Activated B cell treated with CpG ODN at 0.5 μM for 24 hours (primary cell): Measurements from ENCODE around the gene SIAE. TPM values are rescaled to one million over a fixed set of nuclear protein-coding genes. Genes with fewer than 3 reads are reported as not detected.

Experiments
- ATAC-seq: fragments of 200-7000 bp; cut with Tn5 transposase; one replicate; pipeline ENCODE4 v1.10.0; 2021; ENCODE audit warnings: low read depth, mild to moderate bottlenecking, moderate library complexity
- CTCF ChIA-PET: fragments of 350-600 bp; sonication (Branson Sonifier 250); formaldehyde crosslinking; loops from one replicate; lab custom pipeline; 2021; ENCODE audit warnings: antibody characterized with exemption; lab: Charles Lee
- POLR2A ChIA-PET: fragments of 350-600 bp; sonication (Branson Sonifier 250); formaldehyde crosslinking; loops from one replicate; lab custom pipeline; 2021; ENCODE audit warnings: antibody characterized with exemption; lab: Charles Lee
- DNase-seq: peaks from one replicate; pipeline ENCODE4 v3.0.0; 2022
- H3K27ac Mint-ChIP-seq: one replicate; pipeline ENCODE4 v1.8.0; 2020; ENCODE audit warnings: mixed read lengths
- H3K27me3 Mint-ChIP-seq: one replicate; pipeline ENCODE4 v1.8.0; 2021; ENCODE audit warnings: mixed read lengths
- H3K36me3 Mint-ChIP-seq: one replicate; pipeline ENCODE4 v1.8.0; 2021; ENCODE audit warnings: low read depth, mixed read lengths
- H3K4me1 Mint-ChIP-seq: one replicate; pipeline ENCODE4 v1.8.0; 2021; ENCODE audit warnings: mixed read lengths
- H3K4me3 Mint-ChIP-seq: one replicate; pipeline ENCODE4 v1.8.0; 2020; ENCODE audit warnings: mild to moderate bottlenecking, mixed read lengths
- H3K9me3 Mint-ChIP-seq: one replicate; pipeline ENCODE4 v1.8.0; 2020; ENCODE audit warnings: mixed read lengths
- CTCF ChIP-seq: fragments of 200-600 bp; IDR thresholded peaks from one replicate; pipeline ENCODE4 v1.8.0; 2022; ENCODE audit warnings: antibody characterized with exemption, mild to moderate bottlenecking
- intact Hi-C: fragments of 100-400 bp; cut with micrococcal nuclease; formaldehyde crosslinking; loops from one replicate; pipeline ENCODE4 v1.15.1; 2024
- total RNA-seq: library from RNA; stranded (reverse); gene quantifications from 2 replicates; pipeline ENCODE4 v1.2.3, GENCODE V29; 2022

SIAE gene
- total RNA-seq, 1 donor from 2014 or later: 3.4 TPM

GRCh38 chr11:124643605-124644425 lies 29.7 kb downstream of the SIAE start:
- no peak for TF ChIP-seq CTCF
- ATAC-seq (no peak), DNase-seq (no peak)
- H3K27ac Mint-ChIP-seq: no peak overlapping the region
- H3K4me1 Mint-ChIP-seq: peaks cover 18% of the 10 kb centered on the region
- H3K9me3 Mint-ChIP-seq: no peaks in the 10 kb centered on the region
- H3K36me3 Mint-ChIP-seq: no peaks in the 10 kb centered on the region
- intact Hi-C loops: loop anchor here (1.0 kb wide), 4 partner anchors 25 to 223 kb away; no protein-coding TSS in a partner anchor
- CTCF ChIA-PET: interaction anchor here (0.6 to 2.8 kb wide), 10 partner anchors 26 to 255 kb away, joined by 3 to 17 read pairs (median 5); no protein-coding TSS in a partner anchor
- no peaks in the 10 kb centered on the region for H3K27me3 Mint-ChIP-seq
- H3K4me3 Mint-ChIP-seq: no peak overlapping the region
- POLR2A ChIA-PET: interaction anchor here (0.9 kb wide), 1 partner anchor 21 kb away, joined by 4 read pairs; the partner anchor contains the start of gene TBRG1

- CTCF ChIA-PET: interaction anchor here (0.7 to 2.8 kb wide), 5 partner anchors 27 to 255 kb away, joined by 3 to 17 read pairs (median 10); no protein-coding TSS in a partner anchor
- Mint-ChIP-seq H3K36me3 (peaks cover 5% of the 10 kb centered on the region), H3K9me3 (no peaks in the 10 kb centered on the region), H3K4me3 (no peak overlapping the region), H3K27ac (no peak overlapping the region), H3K27me3 (no peaks in the 10 kb centered on the region), H3K4me1 (peaks cover 18% of the 10 kb centered on the region)
- no peak for TF ChIP-seq CTCF
- ATAC-seq (no peak), DNase-seq (no peak)
- intact Hi-C loops: no loop called here
- POLR2A ChIA-PET: no interaction called here
These were observed 30.4 kb downstream of the SIAE start for GRCh38 chr11:124643042-124643604.

GRCh38 chr11:124642628-124643027 lies 30.9 kb downstream of the SIAE start:
- Mint-ChIP-seq H3K9me3 (no peaks in the 10 kb centered on the region), H3K4me1 (peaks cover 18% of the 10 kb centered on the region), H3K27ac (no peak overlapping the region), H3K4me3 (no peak overlapping the region), H3K36me3 (peaks cover 8% of the 10 kb centered on the region), H3K27me3 (no peaks in the 10 kb centered on the region)
- ChIA-PET POLR2A (no interaction called here), CTCF (interaction anchor here (0.9 to 2.8 kb wide), 3 partner anchors 27 to 196 kb away, joined by 4 to 14 read pairs (median 10); no protein-coding TSS in a partner anchor)
- TF ChIP-seq CTCF: no peak
- intact Hi-C loops: no loop called here
- no peak for DNase-seq
- no peak for ATAC-seq

- DNase-seq (no peak), ATAC-seq (no peak)
- Mint-ChIP-seq H3K27ac (no peak overlapping the region), H3K27me3 (no peaks in the 10 kb centered on the region), H3K4me1 (peaks cover 9% of the 10 kb centered on the region), H3K9me3 (no peaks in the 10 kb centered on the region), H3K36me3 (peaks cover 27% of the 10 kb centered on the region), H3K4me3 (no peak overlapping the region)
- intact Hi-C loops: no loop called here
- no peak for TF ChIP-seq CTCF
- ChIA-PET POLR2A (interaction anchor here (0.6 to 1.2 kb wide), 2 partner anchors 160 to 212 kb away, joined by 4 to 5 read pairs; partner anchors contain the start of gene MSANTD2), CTCF (interaction anchor here (1.8 kb wide), 1 partner anchor 17 kb away, joined by 5 read pairs; no protein-coding TSS in a partner anchor)
These were observed 32.9 kb downstream of the SIAE start for GRCh38 chr11:124640666-124641065.

GRCh38 chr11:124639186-124639585 lies 34.4 kb downstream of the SIAE start:
- H3K36me3 Mint-ChIP-seq: peaks cover 35% of the 10 kb centered on the region
- POLR2A ChIA-PET: interaction anchor here (0.5 kb wide), 1 partner anchor 1621 kb away, joined by 4 read pairs; no protein-coding TSS in a partner anchor

More at GRCh38 chr11:124639186-124639585, 34.4 kb downstream of the SIAE start:
- CTCF ChIA-PET: interaction anchor here (1.1 to 1.8 kb wide), 2 partner anchors 16 to 158 kb away, joined by 4 to 5 read pairs; no protein-coding TSS in a partner anchor
- intact Hi-C loops: no loop called here
- no peak for DNase-seq
- no peak for ATAC-seq
- H3K9me3 Mint-ChIP-seq: no peaks in the 10 kb centered on the region
- TF ChIP-seq CTCF: no peak
- no peak overlapping the region for H3K4me3 Mint-ChIP-seq
- H3K27ac Mint-ChIP-seq: no peak overlapping the region
- H3K4me1 Mint-ChIP-seq: no peaks in the 10 kb centered on the region
- no peaks in the 10 kb centered on the region for H3K27me3 Mint-ChIP-seq
